ENCODE data around the gene ZNF615.
"Not testable (repeated sequence)": the region's sequence is repeated elsewhere in the genome, so short reads cannot be mapped to it uniquely, and the experiment has no call there.

The ZNF615 gene

DNA sequence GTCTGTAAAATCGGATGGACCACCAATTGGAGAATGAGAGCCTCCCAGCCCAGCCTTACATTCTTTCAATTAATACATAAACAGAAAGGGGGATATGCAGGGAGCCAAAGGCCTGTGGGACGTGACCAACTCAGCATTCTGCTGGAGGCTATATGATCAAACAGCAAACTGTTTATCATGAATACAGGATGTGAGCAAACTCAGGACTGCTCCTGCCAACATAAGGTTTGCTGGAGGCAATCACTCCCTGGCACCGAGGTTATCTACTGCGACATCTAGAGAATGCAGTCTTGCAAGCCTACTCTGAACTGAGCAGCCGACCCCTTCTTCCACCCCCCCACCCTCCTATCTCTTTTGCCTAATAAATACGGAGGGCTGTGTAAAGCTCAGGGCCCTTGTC lies 27.1 kb downstream of the ZNF615 start:
- in situ Hi-C loops (cut with MboI; ENCODE audit: low sequenced_read_pairs) = not testable (repeated sequence)

DNA sequence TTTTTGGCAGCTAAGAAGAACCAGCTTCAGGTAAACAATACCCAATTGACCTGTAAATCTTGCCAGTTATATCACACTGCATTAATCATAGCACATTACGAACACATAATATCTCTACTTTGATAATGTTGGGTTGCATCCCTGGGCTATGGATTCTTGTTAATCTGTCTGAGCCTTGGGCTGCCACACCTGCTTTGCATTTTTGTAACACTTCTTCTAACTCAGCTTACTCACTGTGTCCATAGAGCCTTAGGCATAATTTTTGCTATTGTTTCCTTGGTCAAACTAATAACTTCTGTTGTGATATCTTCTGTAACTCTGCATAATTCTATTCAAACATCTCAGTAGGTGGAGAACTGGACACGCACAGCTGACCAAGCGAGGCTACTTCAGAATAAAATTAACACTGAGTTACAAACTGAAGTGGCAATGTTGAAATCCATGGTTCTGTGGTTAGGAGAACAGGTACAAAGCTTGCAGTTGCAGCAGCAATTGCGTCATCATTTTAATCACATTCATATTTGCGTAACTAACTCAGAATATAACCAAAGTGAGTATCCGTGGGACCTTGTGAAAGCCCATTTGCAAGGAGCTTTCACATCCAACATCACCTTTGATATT lies 27.8 kb downstream of the ZNF615 start:
- in situ Hi-C loops (cut with MboI; ENCODE audit: low sequenced_read_pairs) = no loop called here

DNA sequence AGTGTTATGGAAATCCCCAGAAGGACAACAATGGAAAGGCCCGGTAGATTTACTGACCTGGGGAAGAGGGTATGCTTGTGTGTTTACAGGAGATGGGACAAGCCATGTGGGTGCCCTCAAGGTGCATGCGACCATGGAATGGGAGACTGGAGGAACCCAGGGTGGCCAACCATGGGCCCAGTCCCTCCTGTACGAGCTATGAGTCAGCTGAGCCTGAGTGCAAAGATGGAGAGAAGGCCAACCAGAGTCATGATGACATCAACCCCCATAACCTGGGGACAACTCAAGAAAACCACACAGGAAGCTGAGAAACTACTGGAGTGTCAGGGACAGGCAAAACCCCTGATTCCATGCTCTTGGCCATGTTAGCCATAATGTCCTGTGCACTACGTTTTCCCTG lies 29.1 kb downstream of the ZNF615 start:
- in situ Hi-C loops (cut with MboI; ENCODE audit: low sequenced_read_pairs) = no loop called here

DNA sequence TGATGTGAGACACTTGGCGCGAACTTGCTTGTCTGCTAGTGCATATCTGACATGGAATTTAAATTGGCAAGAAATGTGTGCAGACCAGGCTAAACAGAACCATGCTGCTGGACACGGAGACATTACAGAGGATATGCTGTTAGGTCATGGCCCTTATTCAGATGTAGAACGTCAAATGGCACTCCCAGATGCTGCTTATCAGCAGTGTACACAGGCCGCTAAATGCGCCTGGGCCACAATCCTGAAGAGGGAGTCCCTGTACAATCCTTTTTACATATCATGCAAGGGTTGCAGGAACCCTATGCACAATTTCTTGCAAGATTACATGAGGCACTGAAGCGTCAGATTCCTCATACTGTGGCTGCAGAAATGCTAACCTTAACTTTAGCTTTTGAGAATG lies 30.7 kb downstream of the ZNF615 start:
- in situ Hi-C loops (cut with MboI; ENCODE audit: low sequenced_read_pairs) = no loop called here

DNA sequence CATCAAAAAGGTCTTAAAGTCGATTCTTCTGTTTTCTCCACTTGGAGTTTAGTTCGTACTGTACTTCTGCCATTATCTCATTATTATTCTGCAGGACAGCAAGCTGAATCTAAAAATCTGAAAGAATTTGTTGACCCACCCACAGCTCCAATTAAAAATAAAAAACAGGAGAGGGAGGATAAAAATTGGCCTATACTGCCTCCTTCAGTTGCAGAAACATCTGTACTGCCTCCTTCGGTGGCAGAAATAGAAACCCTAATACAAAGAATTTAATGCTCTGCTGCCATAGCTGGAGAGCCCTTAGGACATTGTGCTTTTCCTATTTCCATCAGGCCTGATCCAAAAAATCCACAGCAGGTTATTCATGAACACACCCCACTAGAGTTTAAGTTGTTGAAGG lies 31.2 kb downstream of the ZNF615 start:
- in situ Hi-C loops (cut with MboI; ENCODE audit: low sequenced_read_pairs) = no loop called here

DNA sequence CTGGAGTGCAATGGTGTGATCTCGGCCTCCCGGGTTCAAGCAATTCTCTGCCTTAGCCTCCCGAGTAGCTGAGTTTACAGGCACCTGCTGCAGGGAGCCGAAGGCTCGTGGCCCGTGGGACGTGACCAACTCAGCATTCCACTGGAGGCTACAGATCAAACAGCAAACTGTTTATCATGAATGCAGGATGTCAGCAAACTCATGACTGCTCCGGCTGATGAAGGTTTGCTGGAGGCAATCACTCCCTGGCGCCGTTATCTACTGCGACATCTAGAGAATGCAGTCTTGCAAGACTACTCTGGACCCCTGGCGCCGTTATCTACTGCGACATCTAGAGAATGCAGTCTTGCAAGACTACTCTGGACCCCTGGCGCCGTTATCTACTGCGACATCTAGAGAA lies 32.2 kb downstream of the ZNF615 start:
- in situ Hi-C loops (cut with MboI; ENCODE audit: low sequenced_read_pairs) = not testable (repeated sequence)

DNA sequence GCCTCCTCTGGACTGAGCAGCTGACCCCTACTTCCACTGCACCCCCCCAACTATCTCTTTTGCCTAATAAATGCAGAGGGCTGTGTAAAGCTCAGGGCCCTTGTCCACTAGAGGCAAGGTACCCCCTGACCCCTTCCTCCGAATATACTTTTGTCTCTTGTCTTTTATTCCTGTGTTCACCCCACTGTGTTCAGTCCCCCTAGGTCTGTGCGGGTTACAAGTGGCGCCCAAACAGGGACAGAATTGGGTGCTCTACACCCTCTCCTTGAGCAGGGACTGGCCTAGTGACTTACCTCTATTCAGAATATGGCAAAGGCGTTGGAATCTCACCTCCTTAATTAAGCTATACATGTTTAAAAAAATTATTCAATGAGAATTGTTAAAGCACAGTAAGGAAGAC lies 36.4 kb downstream of the ZNF615 start:
- in situ Hi-C loops (cut with MboI; ENCODE audit: low sequenced_read_pairs) = no loop called here

DNA sequence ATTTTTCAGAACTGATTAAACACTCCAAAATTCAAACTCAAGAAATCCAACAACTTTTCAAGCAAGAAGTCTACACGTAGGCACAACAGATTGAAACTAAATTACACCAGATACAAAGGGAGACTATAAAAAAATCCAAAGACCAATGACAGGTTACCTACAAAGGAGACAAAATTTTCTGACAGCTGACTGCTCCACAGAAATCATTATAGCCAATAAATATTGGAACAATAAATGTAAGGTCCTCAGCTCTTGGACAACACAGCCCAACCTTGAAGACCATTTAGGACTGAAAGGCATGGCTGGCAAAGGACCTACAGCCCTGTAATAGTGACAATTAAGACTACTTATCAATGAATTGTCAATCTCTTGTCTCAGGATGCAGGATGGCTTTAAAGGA lies 37.3 kb downstream of the ZNF615 start:
- in situ Hi-C loops (cut with MboI; ENCODE audit: low sequenced_read_pairs) = no loop called here

DNA sequence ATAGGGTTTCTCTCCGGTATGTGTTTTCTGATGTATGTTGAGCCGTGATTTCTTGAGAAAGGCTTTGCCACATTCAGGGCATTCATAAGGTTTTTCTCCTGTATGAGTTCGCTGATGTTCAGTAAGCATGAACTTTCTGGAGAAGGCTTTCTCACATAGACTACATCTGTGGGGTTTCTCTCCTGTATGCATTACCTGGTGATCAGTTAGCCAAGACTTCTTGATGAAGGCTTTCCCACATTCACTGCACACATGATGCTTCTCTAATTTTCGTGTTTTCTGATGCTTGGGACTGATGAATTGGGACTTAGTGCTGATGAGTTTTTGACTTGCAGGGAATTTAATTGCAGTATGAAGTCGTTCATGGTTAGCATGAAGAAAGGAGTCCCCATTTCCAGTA lies 42.4 kb downstream of the ZNF615 start:
- in situ Hi-C loops (cut with MboI; ENCODE audit: low sequenced_read_pairs) = no loop called here

DNA sequence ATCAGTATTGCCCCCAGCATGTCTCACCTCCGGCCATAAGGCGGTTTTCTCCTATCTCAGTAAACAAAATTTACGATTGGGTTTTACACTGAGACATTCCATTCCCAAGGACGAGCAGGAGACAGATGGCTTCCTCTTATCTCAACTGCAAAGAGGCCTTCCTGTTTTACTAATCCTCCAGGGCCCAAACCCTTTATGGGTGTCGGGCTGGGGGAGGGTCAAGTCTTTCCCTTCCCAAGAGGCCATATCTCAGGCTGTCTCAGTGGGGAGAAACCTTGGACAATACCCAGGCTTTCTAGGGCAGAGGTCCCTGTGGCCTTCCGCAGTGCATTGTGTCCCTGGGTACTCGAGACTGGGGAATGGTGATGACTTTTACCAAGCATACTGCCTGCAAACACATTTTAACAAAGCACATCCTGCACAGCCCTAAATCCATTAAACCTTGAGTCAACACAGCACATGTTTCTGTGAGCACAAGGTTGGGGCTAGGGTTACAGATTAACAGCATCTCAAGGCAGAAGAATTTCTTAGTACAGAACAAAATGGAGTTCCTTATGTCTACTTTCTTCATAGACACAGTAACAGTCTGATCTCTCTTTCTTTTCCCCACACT lies 47.3 kb downstream of the ZNF615 start:
- in situ Hi-C loops (cut with MboI; ENCODE audit: low sequenced_read_pairs) = not testable (repeated sequence)

DNA sequence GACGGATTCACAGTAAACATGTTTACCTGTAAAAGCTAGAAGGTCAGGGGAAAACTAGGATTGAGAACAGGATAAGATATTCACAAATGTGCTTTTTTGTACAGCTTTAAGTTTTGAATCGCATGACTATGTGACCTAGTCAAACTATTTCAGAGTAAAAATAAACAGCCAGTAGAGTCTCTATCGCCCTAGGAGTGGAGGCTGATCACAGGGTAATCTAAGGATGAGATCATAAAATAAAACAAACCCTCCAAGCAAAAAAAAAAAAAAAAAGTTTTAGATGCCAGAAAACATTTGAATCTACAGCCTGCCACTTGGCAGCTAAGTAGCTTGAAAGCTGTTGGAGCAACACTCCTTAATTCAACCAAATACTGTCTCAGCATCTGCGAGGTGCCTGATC lies 48.2 kb downstream of the ZNF615 start:
- in situ Hi-C loops (cut with MboI; ENCODE audit: low sequenced_read_pairs) = no loop called here

DNA sequence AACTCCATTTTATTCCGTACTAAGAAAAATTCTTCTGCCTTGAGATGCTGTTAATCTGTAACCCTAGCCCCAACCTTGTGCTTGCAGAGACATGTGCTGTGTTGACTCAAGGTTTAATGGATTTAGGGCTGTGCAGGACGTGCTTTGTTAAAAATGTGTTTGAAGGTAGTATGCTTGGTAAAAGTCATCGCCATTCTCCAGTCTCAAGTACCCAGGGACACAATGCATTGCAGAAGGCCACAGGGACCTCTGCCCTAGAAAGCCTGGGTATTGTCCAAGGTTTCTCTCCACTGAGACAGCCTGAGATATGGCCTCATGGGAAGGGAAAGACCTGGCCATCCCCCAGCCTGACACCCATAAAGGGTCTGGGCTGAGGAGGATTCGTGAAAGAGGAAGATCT lies 50.2 kb downstream of the ZNF615 start:
- in situ Hi-C loops (cut with MboI; ENCODE audit: low sequenced_read_pairs) = not testable (repeated sequence)

DNA sequence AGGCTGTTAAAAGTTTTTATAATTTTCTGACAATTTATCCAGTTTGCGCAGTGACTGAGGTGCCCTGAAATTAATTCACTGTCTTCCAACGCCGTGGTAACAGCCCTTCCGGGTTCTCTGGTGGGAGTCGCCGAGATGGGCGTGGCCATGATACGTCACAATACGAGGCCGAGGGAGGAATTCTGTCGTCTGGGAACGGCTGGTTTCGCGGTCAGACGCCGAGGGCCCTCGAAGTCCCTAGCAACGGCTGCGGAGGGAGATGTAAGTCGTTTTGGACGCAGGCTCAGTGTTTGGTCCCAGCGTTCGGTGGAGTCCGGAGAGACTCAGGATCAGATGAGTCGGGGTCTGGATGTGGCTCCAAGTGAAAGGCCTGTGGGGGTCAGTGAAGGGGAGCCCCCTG lies 59.0 kb downstream of the ZNF615 start:
- in situ Hi-C loops (cut with MboI; ENCODE audit: low sequenced_read_pairs) = no loop called here

DNA sequence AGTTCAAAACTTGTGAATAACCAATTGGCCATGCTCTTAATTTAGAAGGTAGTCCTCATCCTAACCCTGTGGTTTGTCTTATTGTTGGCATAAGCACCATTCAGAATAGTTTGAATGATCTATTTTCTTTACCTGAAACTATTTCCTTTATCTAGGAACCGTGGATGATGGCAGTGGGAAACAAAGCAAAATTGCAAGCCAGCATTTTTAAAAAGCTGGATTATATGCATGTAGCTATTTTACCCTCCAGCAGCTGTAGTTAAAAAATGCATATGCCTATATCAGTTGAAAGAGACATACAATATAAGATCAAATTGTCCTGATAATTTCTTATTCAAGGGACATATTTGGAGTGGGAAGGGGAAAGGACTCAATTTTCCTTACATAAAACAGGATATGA lies 61.4 kb downstream of the ZNF615 start:
- in situ Hi-C loops (cut with MboI; ENCODE audit: low sequenced_read_pairs) = no loop called here

DNA sequence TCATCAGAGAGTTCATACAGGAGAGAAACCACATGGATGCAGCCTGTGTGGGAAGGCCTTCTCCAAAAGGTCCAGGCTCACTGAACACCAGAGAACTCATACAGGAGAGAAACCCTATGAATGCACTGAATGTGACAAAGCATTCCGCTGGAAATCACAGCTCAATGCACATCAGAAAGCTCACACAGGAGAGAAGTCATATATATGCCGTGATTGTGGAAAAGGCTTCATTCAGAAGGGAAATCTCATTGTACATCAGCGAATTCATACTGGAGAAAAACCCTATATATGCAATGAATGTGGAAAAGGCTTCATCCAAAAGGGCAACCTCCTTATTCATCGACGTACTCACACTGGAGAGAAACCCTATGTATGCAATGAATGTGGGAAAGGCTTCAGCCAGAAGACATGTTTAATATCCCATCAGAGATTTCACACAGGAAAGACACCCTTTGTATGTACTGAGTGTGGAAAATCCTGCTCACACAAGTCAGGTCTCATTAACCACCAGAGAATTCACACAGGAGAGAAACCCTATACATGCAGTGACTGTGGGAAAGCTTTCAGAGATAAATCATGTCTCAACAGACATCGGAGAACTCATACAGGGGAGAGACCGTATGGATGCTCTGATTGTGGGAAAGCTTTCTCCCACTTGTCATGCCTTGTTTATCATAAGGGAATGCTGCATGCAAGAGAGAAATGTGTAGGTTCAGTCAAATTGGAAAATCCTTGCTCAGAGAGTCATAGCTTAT lies 63.0 kb downstream of the ZNF615 start:
- in situ Hi-C loops (cut with MboI; ENCODE audit: low sequenced_read_pairs) = no loop called here

Data from HL-60/S4 treated with phorbol 12-myristate 13-acetate at 8.2 ng/mL for 4 days and 3 days (cell line).